ENCODE data around the gene GMDS.

GMDS gene

DNA sequence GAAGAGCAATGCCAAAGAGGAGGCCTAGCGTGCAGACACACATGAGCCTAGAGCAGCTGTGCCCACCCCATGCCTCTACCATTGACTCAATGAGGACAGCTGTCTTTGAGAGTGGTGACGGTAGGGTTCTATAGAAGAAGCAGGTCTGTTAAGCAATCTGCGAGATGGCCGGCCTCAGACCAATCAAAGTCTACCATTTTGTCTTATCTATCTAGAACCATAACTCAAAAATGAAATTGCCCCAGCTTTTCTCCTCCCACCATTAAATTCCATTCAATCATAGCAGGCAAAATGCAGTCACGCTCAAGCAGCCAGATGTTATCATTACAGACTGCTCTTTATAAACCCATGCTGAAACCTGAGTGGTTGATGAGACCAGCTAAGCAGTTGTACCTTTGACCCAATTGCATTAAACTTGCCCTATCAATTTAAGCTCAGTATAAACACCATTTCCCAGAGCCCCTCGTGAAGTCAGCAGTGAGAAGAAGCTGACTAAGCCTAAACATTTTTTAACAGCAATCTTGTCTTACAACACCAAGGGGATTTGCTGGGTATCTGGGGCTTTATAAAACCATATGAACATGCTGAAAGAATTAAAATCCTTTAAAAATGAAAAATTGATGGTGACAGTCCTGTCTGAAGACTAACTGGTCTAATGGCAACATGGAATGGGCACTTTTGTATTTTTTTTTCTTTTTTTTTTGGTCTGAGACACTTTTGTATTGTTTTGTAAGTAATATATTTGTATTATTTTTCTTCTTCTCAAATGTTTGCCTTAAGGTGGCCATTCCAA, 578.2 kb downstream of the GMDS start:
- no peaks in the 10 kb centered on the region for H3K9me3 ChIP-seq (ENCODE audit: control insufficient read depth in 2 of 2, low read length in 2 of 2)
- no peaks in the 10 kb centered on the region for H3K27me3 ChIP-seq (ENCODE audit: control insufficient read depth in 2 of 2, insufficient read depth in 2 of 2, low read length in 2 of 2)
- no peaks in the 10 kb centered on the region for H3K36me3 ChIP-seq (ENCODE audit: control insufficient read depth in 2 of 2, insufficient read depth in 2 of 2, low read length in 2 of 2)
- H3K9ac ChIP-seq (ENCODE audit: low read depth in 1 of 2, low read length in 2 of 2), result no peak overlapping the region
- no peaks in the 10 kb centered on the region for H3K4me1 ChIP-seq (ENCODE audit: control insufficient read depth in 2 of 2, insufficient read depth in 2 of 2, low read length in 2 of 2)
- H3K4me3 ChIP-seq (ENCODE audit: low read length in 2 of 2), result no peak overlapping the region
- no peak overlapping the region for H3K27ac ChIP-seq (ENCODE audit: low read depth in 2 of 2, low read length in 2 of 2)

DNA sequence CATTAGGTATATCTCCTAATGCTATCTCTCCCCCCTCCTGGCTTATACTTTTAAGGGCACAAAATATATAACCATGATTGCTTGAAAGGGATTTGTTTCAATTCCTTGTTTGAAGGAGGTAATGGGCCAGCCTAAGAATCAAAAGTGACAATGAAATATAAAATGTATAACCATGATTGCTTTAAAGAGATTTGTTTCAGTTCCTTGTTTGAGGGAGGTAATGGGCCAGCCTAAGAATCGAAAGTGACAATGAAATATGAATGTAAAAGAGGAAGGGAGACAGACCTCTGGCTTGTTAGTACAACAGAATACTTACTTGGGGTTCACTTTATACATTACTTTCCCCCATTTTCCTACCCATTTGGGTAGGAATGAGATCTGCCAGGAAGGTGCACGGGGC, 580.2 kb downstream of the GMDS start:
- no peak overlapping the region for H3K27ac ChIP-seq (ENCODE audit: low read depth in 2 of 2, low read length in 2 of 2)
- H3K9ac ChIP-seq (ENCODE audit: low read depth in 1 of 2, low read length in 2 of 2), result no peak overlapping the region
- H3K4me3 ChIP-seq (ENCODE audit: low read length in 2 of 2), result no peak overlapping the region
- no peaks in the 10 kb centered on the region for H3K9me3 ChIP-seq (ENCODE audit: control insufficient read depth in 2 of 2, low read length in 2 of 2)
- no peaks in the 10 kb centered on the region for H3K27me3 ChIP-seq (ENCODE audit: control insufficient read depth in 2 of 2, insufficient read depth in 2 of 2, low read length in 2 of 2)
- no peaks in the 10 kb centered on the region for H3K36me3 ChIP-seq (ENCODE audit: control insufficient read depth in 2 of 2, insufficient read depth in 2 of 2, low read length in 2 of 2)
- no peaks in the 10 kb centered on the region for H3K4me1 ChIP-seq (ENCODE audit: control insufficient read depth in 2 of 2, insufficient read depth in 2 of 2, low read length in 2 of 2)

DNA sequence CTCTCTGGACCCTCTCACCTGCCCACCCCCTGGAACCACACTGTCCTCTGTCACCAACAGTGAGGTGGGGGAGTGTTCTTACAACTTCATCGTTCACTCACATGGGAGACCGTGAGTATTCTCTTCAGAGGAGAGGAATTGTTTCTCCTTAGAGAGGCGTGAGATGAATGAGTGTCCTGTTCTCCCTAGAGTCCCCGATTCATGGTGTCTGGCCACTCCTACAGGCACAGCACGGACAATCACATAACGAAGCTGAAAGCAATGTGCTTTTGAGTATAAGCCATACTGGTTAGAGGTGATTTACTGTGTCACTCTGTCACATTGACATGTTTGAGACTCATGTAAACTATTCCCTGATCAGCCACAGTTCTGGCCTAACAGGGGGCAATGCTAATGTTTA, 581.1 kb downstream of the GMDS start:
- no peak overlapping the region for H3K4me3 ChIP-seq (ENCODE audit: low read length in 2 of 2)
- H3K9me3 ChIP-seq (ENCODE audit: control insufficient read depth in 2 of 2, low read length in 2 of 2), result no peaks in the 10 kb centered on the region
- H3K27me3 ChIP-seq (ENCODE audit: control insufficient read depth in 2 of 2, insufficient read depth in 2 of 2, low read length in 2 of 2), result no peaks in the 10 kb centered on the region
- H3K27ac ChIP-seq (ENCODE audit: low read depth in 2 of 2, low read length in 2 of 2), result no peak overlapping the region
- H3K4me1 ChIP-seq (ENCODE audit: control insufficient read depth in 2 of 2, insufficient read depth in 2 of 2, low read length in 2 of 2), result no peaks in the 10 kb centered on the region
- no peak overlapping the region for H3K9ac ChIP-seq (ENCODE audit: low read depth in 1 of 2, low read length in 2 of 2)
- H3K36me3 ChIP-seq (ENCODE audit: control insufficient read depth in 2 of 2, insufficient read depth in 2 of 2, low read length in 2 of 2), result no peaks in the 10 kb centered on the region

DNA sequence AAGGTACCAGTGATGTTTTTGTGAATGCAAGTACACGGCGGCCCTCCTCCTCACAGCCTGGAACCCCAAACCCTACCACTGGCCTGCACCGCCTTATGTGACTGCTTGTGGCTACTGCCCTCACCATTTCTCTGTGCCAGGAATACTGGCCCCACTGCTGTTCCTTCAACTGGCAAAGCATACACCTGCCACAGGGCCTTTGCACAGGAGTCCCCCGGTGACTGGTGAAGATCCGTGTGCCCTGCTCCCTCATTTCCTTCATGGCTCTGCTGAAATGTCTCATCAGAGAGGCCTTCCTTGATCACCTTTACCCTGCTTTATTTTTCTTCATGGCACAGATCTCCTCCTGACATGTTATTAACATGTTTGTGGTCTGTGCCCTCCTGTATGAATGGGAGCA, 581.9 kb downstream of the GMDS start:
- Histone ChIP-seq H3K36me3 (ENCODE audit: control insufficient read depth in 2 of 2, insufficient read depth in 2 of 2, low read length in 2 of 2) (no peaks in the 10 kb centered on the region), H3K27me3 (ENCODE audit: control insufficient read depth in 2 of 2, insufficient read depth in 2 of 2, low read length in 2 of 2) (no peaks in the 10 kb centered on the region), H3K9ac (ENCODE audit: low read depth in 1 of 2, low read length in 2 of 2) (no peak overlapping the region), H3K4me1 (ENCODE audit: control insufficient read depth in 2 of 2, insufficient read depth in 2 of 2, low read length in 2 of 2) (no peaks in the 10 kb centered on the region), H3K4me3 (ENCODE audit: low read length in 2 of 2) (no peak overlapping the region), H3K27ac (ENCODE audit: low read depth in 2 of 2, low read length in 2 of 2) (no peak overlapping the region), H3K9me3 (ENCODE audit: control insufficient read depth in 2 of 2, low read length in 2 of 2) (no peaks in the 10 kb centered on the region)

DNA sequence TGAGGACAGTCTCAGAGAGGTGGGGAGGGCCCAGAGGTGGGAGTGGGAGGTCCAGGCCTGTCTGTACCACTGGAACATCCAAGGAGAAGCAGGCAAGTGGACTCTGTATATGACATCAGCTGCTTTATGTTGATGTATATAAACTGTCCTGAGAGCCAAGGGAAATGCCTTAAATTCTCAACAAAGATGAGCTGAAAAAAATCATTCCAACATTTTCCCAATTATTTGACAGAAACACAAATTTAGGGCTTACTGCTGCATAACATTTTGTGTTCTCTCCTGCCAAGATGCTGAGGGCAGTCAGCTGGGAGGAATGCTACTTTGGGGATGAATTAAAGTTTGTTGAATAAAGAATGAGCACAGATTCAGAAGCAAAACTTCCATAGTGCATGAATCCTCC, 582.9 kb downstream of the GMDS start:
- Histone ChIP-seq H3K4me1 (ENCODE audit: control insufficient read depth in 2 of 2, insufficient read depth in 2 of 2, low read length in 2 of 2) (no peaks in the 10 kb centered on the region), H3K9me3 (ENCODE audit: control insufficient read depth in 2 of 2, low read length in 2 of 2) (no peaks in the 10 kb centered on the region), H3K27me3 (ENCODE audit: control insufficient read depth in 2 of 2, insufficient read depth in 2 of 2, low read length in 2 of 2) (no peaks in the 10 kb centered on the region), H3K4me3 (ENCODE audit: low read length in 2 of 2) (no peak overlapping the region), H3K9ac (ENCODE audit: low read depth in 1 of 2, low read length in 2 of 2) (no peak overlapping the region), H3K36me3 (ENCODE audit: control insufficient read depth in 2 of 2, insufficient read depth in 2 of 2, low read length in 2 of 2) (no peaks in the 10 kb centered on the region), H3K27ac (ENCODE audit: low read depth in 2 of 2, low read length in 2 of 2) (no peak overlapping the region)

DNA sequence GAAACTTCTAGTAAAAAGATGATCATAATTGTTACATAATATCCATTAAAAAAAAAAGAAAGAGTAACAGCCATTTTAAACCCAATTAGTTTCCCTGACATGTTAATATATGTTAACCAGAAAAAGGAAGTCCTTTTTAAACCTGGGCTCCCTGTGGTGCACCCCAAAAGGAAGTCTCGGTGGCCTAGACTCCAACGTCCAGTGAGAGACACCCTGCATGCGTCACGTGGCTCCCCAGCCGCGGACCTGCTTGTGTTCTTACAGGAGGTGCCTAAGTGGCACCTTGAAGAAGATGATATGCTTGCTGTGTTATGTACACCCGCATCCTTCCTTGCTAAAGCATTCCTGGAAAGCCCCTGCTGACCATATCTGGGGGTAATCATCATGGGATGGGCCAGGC, 585.6 kb downstream of the GMDS start:
- no peaks in the 10 kb centered on the region for H3K9me3 ChIP-seq (ENCODE audit: control insufficient read depth in 2 of 2, low read length in 2 of 2)
- no peaks in the 10 kb centered on the region for H3K4me1 ChIP-seq (ENCODE audit: control insufficient read depth in 2 of 2, insufficient read depth in 2 of 2, low read length in 2 of 2)
- peaks cover 0 to 4% of the 10 kb centered on the region in 2 donors for H3K36me3 ChIP-seq (ENCODE audit: control insufficient read depth in 2 of 2, insufficient read depth in 2 of 2, low read length in 2 of 2)
- H3K27me3 ChIP-seq (ENCODE audit: control insufficient read depth in 2 of 2, insufficient read depth in 2 of 2, low read length in 2 of 2), result no peaks in the 10 kb centered on the region
- no peak overlapping the region for H3K27ac ChIP-seq (ENCODE audit: low read depth in 2 of 2, low read length in 2 of 2)
- H3K4me3 ChIP-seq (ENCODE audit: low read length in 2 of 2), result no peak overlapping the region
- no peak overlapping the region for H3K9ac ChIP-seq (ENCODE audit: low read depth in 1 of 2, low read length in 2 of 2)

DNA sequence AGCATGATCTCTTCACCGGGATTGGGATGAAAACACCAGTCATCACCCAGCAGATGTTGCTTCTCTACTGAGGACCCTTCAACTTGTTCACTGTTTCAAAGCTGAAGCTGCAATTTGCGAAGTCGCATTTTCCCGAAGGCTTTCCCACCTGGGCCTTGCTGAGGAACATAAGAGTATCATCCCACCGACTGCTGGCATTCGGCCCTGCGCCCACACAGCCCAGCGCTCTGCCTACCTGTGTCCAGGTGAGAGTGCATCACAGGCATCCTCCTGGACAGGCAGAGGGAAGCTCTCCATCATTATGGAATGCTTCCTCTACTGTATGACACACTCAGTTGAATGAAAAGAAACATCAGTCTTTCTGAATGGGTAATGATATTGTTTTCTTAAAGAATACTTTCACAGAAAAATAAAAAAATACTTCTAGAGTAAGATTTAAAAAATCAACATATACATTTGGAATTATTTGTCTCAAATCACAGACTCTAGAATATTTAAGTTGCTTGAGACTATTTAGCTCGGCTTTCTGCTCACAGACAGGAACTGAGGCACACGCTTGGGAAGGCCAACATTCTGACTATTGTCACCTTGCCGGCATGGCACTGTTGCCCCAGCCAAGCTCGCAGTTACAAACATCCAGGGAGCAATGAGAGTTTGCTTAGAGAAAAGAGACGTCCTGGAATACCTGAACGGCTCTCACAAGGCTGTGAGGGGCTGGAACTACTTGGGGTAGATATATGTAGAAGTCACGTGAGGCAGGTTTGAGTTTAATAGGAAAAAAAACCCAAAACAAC, 587.0 kb downstream of the GMDS start:
- Histone ChIP-seq H3K9me3 (ENCODE audit: control insufficient read depth in 2 of 2, low read length in 2 of 2) (no peaks in the 10 kb centered on the region), H3K9ac (ENCODE audit: low read depth in 1 of 2, low read length in 2 of 2) (no peak overlapping the region), H3K27me3 (ENCODE audit: control insufficient read depth in 2 of 2, insufficient read depth in 2 of 2, low read length in 2 of 2) (no peaks in the 10 kb centered on the region), H3K36me3 (ENCODE audit: control insufficient read depth in 2 of 2, insufficient read depth in 2 of 2, low read length in 2 of 2) (peaks cover 0 to 4% of the 10 kb centered on the region in 2 donors), H3K4me1 (ENCODE audit: control insufficient read depth in 2 of 2, insufficient read depth in 2 of 2, low read length in 2 of 2) (no peaks in the 10 kb centered on the region), H3K4me3 (ENCODE audit: low read length in 2 of 2) (no peak overlapping the region), H3K27ac (ENCODE audit: low read depth in 2 of 2, low read length in 2 of 2) (no peak overlapping the region)

DNA sequence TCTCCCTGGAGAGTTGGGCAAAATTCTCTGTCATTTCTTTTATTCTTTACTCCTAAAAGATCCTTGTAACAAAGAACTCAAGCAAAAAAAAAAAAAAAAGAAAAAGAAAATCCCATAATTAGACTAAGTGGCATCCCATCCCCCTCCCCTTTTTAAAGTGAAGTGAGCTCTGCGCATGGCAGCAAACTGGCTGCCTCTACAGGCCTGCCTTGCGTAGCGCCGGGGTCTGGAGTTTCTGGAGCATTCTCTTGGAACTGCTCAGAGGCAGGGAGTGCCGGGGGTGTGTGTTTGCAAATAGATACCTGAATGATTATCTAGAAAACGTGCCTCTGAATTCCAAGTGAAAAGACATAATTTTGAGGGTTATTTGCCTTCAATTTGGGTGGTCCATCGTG, 587.6 kb downstream of the GMDS start:
- Histone ChIP-seq H3K4me3 (ENCODE audit: low read length in 2 of 2) (no peak overlapping the region), H3K9me3 (ENCODE audit: control insufficient read depth in 2 of 2, low read length in 2 of 2) (no peaks in the 10 kb centered on the region), H3K27me3 (ENCODE audit: control insufficient read depth in 2 of 2, insufficient read depth in 2 of 2, low read length in 2 of 2) (no peaks in the 10 kb centered on the region), H3K27ac (ENCODE audit: low read depth in 2 of 2, low read length in 2 of 2) (no peak overlapping the region), H3K4me1 (ENCODE audit: control insufficient read depth in 2 of 2, insufficient read depth in 2 of 2, low read length in 2 of 2) (no peaks in the 10 kb centered on the region), H3K36me3 (ENCODE audit: control insufficient read depth in 2 of 2, insufficient read depth in 2 of 2, low read length in 2 of 2) (peaks cover 0 to 4% of the 10 kb centered on the region in 2 donors), H3K9ac (ENCODE audit: low read depth in 1 of 2, low read length in 2 of 2) (no peak overlapping the region)

DNA sequence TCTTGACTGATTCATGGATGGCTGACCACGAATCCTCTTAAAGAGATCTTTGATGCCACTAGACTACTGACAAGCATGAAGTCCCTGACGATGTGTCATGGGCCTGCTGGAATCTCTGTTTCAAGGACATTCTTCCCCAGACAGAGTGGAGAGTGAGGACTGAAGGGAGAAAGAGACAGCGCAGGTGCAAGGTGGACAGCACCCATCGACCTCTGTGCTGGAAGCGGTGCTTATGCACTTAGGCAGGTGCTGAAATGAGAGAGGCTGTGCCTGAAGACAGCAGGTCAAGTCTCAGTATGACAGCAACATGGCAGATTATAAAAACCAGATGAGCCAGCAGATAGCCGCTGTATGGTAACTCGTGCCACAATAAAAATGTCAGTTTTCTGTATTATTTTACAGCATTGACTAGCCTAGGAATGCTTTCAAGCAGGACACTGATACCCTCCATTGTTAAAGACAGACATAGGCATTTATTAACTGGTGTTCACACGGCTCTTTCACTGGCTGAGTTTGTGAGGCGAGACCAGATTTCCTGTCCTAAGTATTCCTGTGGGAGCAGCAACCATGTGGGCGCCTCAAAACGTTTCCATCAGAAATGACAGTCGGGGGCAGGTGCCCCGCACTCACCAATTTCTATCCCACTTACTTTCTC, 588.2 kb downstream of the GMDS start:
- no peak overlapping the region for H3K27ac ChIP-seq (ENCODE audit: low read depth in 2 of 2, low read length in 2 of 2)
- H3K9ac ChIP-seq (ENCODE audit: low read depth in 1 of 2, low read length in 2 of 2), result no peak overlapping the region
- H3K36me3 ChIP-seq (ENCODE audit: control insufficient read depth in 2 of 2, insufficient read depth in 2 of 2, low read length in 2 of 2), result peaks cover 0 to 4% of the 10 kb centered on the region in 2 donors
- no peaks in the 10 kb centered on the region for H3K9me3 ChIP-seq (ENCODE audit: control insufficient read depth in 2 of 2, low read length in 2 of 2)
- H3K4me3 ChIP-seq (ENCODE audit: low read length in 2 of 2), result no peak overlapping the region
- H3K27me3 ChIP-seq (ENCODE audit: control insufficient read depth in 2 of 2, insufficient read depth in 2 of 2, low read length in 2 of 2), result no peaks in the 10 kb centered on the region
- H3K4me1 ChIP-seq (ENCODE audit: control insufficient read depth in 2 of 2, insufficient read depth in 2 of 2, low read length in 2 of 2), result no peaks in the 10 kb centered on the region

DNA sequence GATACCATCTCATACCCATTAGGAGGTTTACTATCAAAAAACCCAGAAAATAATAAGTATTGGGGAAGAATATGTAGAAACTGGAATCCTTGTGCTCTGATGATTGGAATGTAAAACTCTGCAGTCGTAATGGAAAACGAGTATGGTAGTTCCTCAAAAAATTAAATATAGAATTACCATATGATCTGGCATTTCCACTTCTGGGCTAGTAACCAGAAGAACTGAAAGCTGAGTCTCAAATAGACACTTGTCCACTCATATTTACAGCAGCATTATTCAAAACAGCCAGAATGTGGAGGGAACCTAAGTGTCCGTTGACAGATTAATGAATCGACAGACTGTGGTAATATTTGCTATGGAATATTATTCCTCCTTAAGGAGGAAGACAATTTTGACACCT, 591.4 kb downstream of the GMDS start:
- Histone ChIP-seq H3K9me3 (ENCODE audit: control insufficient read depth in 2 of 2, low read length in 2 of 2) (no peaks in the 10 kb centered on the region), H3K36me3 (ENCODE audit: control insufficient read depth in 2 of 2, insufficient read depth in 2 of 2, low read length in 2 of 2) (peaks cover 0 to 4% of the 10 kb centered on the region in 2 donors), H3K4me3 (ENCODE audit: low read length in 2 of 2) (no peak overlapping the region), H3K4me1 (ENCODE audit: control insufficient read depth in 2 of 2, insufficient read depth in 2 of 2, low read length in 2 of 2) (no peaks in the 10 kb centered on the region), H3K27me3 (ENCODE audit: control insufficient read depth in 2 of 2, insufficient read depth in 2 of 2, low read length in 2 of 2) (no peaks in the 10 kb centered on the region), H3K27ac (ENCODE audit: low read depth in 2 of 2, low read length in 2 of 2) (no peak overlapping the region), H3K9ac (ENCODE audit: low read depth in 1 of 2, low read length in 2 of 2) (no peak overlapping the region)
